GM18508 (cell line): Measurements from ENCODE around the gene CDKAL1.
"Not testable (repeated sequence)": the region's sequence is repeated elsewhere in the genome, so short reads cannot be mapped to it uniquely, and the experiment has no call there.

Source experiments
- ATAC-seq: cut with Tn5 transposase; IDR thresholded peaks from one replicate; pipeline ENCODE4 v1.9.1; 2021; ENCODE audit warnings: moderate number of reproducible peaks; ENCODE audit not compliant: insufficient read depth, unreplicated experiment

The CDKAL1 gene

GRCh38 chr6:20702366-20702765, 168.1 kb downstream of the CDKAL1 start:
- ATAC-seq = no peak

- ATAC-seq = no peak
These were observed 168.8 kb downstream of the CDKAL1 start for GRCh38 chr6:20703049-20703448.

- ATAC-seq = no peak
These were observed 170.2 kb downstream of the CDKAL1 start for GRCh38 chr6:20704325-20705025.

- no peak for ATAC-seq
These were observed 171.5 kb downstream of the CDKAL1 start for GRCh38 chr6:20705741-20706140.

GRCh38 chr6:20706238-20706938, 172.1 kb downstream of the CDKAL1 start:
- ATAC-seq = no peak

- ATAC-seq = no peak
These were observed 172.8 kb downstream of the CDKAL1 start for GRCh38 chr6:20706939-20707485.

- no peak for ATAC-seq
These were observed 173.6 kb downstream of the CDKAL1 start for GRCh38 chr6:20707870-20708269.

GRCh38 chr6:20708367-20709124, 174.3 kb downstream of the CDKAL1 start:
- ATAC-seq = peak; percentile 66

- no peak for ATAC-seq
These were observed 175.2 kb downstream of the CDKAL1 start for GRCh38 chr6:20709451-20709850.

GRCh38 chr6:20710341-20710740, 176.1 kb downstream of the CDKAL1 start:
- no peak for ATAC-seq

- ATAC-seq = no peak
These were observed 177.3 kb downstream of the CDKAL1 start for GRCh38 chr6:20711518-20711917.

GRCh38 chr6:20712011-20712410, 177.8 kb downstream of the CDKAL1 start:
- no peak for ATAC-seq

- no peak for ATAC-seq
These were observed 181.0 kb downstream of the CDKAL1 start for GRCh38 chr6:20715135-20715806.

GRCh38 chr6:20716865-20717264, 182.6 kb downstream of the CDKAL1 start:
- ATAC-seq = peak; percentile 75

- ATAC-seq = no peak
These were observed 183.5 kb downstream of the CDKAL1 start for GRCh38 chr6:20717743-20718142.

- ATAC-seq = no peak
These were observed 184.7 kb downstream of the CDKAL1 start for GRCh38 chr6:20718705-20719653.

- ATAC-seq = no peak
These were observed 185.7 kb downstream of the CDKAL1 start for GRCh38 chr6:20719980-20720379.

GRCh38 chr6:20721121-20721520, 186.9 kb downstream of the CDKAL1 start:
- not testable (repeated sequence) for ATAC-seq

- no peak for ATAC-seq
These were observed 188.2 kb downstream of the CDKAL1 start for GRCh38 chr6:20722455-20722854.
